ENCODE data around the gene RAD51B. TPM values are rescaled to one million over a fixed set of nuclear protein-coding genes. Genes with fewer than 3 reads are reported as not detected.

The RAD51B gene
- total RNA-seq, 1 experiment from 2014 or later, result 20.0 TPM

GRCh38 chr14:68493152-68493911 is 673.8 kb downstream of the RAD51B start:
- POLR2A ChIA-PET, result no interaction called here

More at GRCh38 chr14:68493152-68493911, 673.8 kb downstream of the RAD51B start:
- Histone ChIP-seq H3K9me2 (ENCODE audit: insufficient read depth) (no peaks in the 10 kb centered on the region), H3K9me3 (ENCODE audit: control insufficient read depth in 1 of 2, insufficient read depth in 1 of 2, low read depth in 1 of 2, low read length in 2 of 2) (no peaks in the 10 kb centered on the region), H2AFZ (ENCODE audit: low read depth, low read length, poor library complexity, severe bottlenecking) (no peak overlapping the region), H3K27ac (ENCODE audit: low read depth, low read length) (no peak overlapping the region), H3K79me2 (ENCODE audit: insufficient read depth, low read length) (no peaks in the 10 kb centered on the region), H3K4me1 (ENCODE audit: control insufficient read depth in 1 of 2, insufficient read depth in 2 of 2, low read length in 2 of 2) (peaks cover 5 to 14% of the 10 kb centered on the region in 2 experiments; a peak in 3 of 4 replicates), H3K36me3 (ENCODE audit: control insufficient read depth in 1 of 2, insufficient read depth in 2 of 2, low read length in 2 of 2) (no peaks in the 10 kb centered on the region), H4K20me1 (ENCODE audit: insufficient read depth) (no peaks in the 10 kb centered on the region), H3K27me3 (ENCODE audit: insufficient read depth, low read length) (no peaks in the 10 kb centered on the region), H3K4me3 (replicated peaks in 1 of 2; ENCODE audit: low read depth in 1 of 2, low read length in 2 of 2) (no peak overlapping the region), H3K9ac (ENCODE audit: low read length) (no peak overlapping the region), H3K4me2 (ENCODE audit: low read length) (no peak overlapping the region)
- no peak for ATAC-seq
- RAD21 ChIA-PET (ENCODE audit: low non-redundant PET in 1 of 2, low total read pairs in 2 of 2, uncharacterized antibody in 2 of 2, unreplicated experiment in 2 of 2), result no interaction called here
- BruUV-seq (replicated peaks), result no TSS peak
- intact Hi-C loops (cut with micrococcal nuclease), result no loop called here
- TF ChIP-seq EGR1 (IDR thresholded peaks at IDR 0.05; ENCODE audit: low read depth) (no peak), REST (IDR thresholded peaks at IDR 0.05; ENCODE audit: low read depth) (no peak), POLR2A (IDR thresholded peaks at IDR 0.05; ENCODE audit: borderline replicate concordance, extremely low read depth, insufficient read depth, insufficient read length) (no peak), EZH2phosphoT487 (IDR thresholded peaks at IDR 0.05; ENCODE audit: borderline replicate concordance) (no peak), FOSL1 (IDR thresholded peaks at IDR 0.05; ENCODE audit: low read depth) (no peak), POLR2AphosphoS5 (IDR thresholded peaks at IDR 0.05; ENCODE audit: low read depth, low read length) (no peak), JUND (IDR thresholded peaks at IDR 0.05) (no peak), ZNF274 (IDR thresholded peaks at IDR 0.05; ENCODE audit: low read depth, low read length) (no peak), YY1 (IDR thresholded peaks at IDR 0.05; ENCODE audit: extremely low read depth, insufficient replicate concordance, low read depth, low read length) (no peak), ZBTB33 (IDR thresholded peaks at IDR 0.05; ENCODE audit: extremely low read depth, insufficient replicate concordance, low read length) (no peak), TCF7L2 (IDR thresholded peaks at IDR 0.05; ENCODE audit: borderline replicate concordance, extremely low read depth, insufficient read depth, insufficient read length) (no peak), CTCF (IDR thresholded peaks at IDR 0.05 in 2 of 3, conservative IDR thresholded peaks at IDR 0.05 in 1 of 3; ENCODE audit: borderline replicate concordance in 1 of 3, insufficient read depth in 1 of 3, low read depth in 2 of 3, low read length in 2 of 3) (no peak), SRF (IDR thresholded peaks at IDR 0.05; ENCODE audit: low read depth) (no peak), EZH2 (IDR thresholded peaks at IDR 0.05) (no peak), CEBPB (IDR thresholded peaks at IDR 0.05; ENCODE audit: low read depth) (no peak), ELF1 (IDR thresholded peaks at IDR 0.05; ENCODE audit: borderline replicate concordance, low read depth) (no peak), CBX3 (IDR thresholded peaks at IDR 0.05; ENCODE audit: low read depth) (no peak), MAX (IDR thresholded peaks at IDR 0.05) (no peak)
- CTCF ChIA-PET, result no interaction called here
- no peak for DNase-seq (ENCODE audit: low read depth, low spot score)

Measured in HCT116 (cell line).